Sigmoid colon (tissue), 7 donors: Measurements from ENCODE around the gene ZNF789. TPM values are rescaled to one million over a fixed set of nuclear protein-coding genes. Genes with fewer than 3 reads are reported as not detected.

Experiments used
- DNase-seq: peaks from one replicate; pipeline ENCODE4 v3.0.0-alpha.2; 2019
- H3K27ac ChIP-seq, 4 donors: fragments of 200-600 bp; sonication (generic); one replicate each; pipeline ENCODE4 v1.5.1; 2016 to 2019; ENCODE audit warnings: mild to moderate bottlenecking in 1 of 4
- H3K27me3 ChIP-seq, 3 donors: fragments of 200-600 bp; sonication (generic); one replicate each; pipeline ENCODE4 v1.5.1; 2019; ENCODE audit warnings: mild to moderate bottlenecking in 1 of 3
- H3K36me3 ChIP-seq, 4 donors: fragments of 200-600 bp; sonication (generic); one replicate each; pipeline ENCODE4 v1.5.1; 2016 to 2019
- H3K4me1 ChIP-seq, 4 donors: fragments of 200-600 bp; sonication (generic); one replicate each; pipeline ENCODE4 v1.5.1; 2017 to 2019
- H3K4me3 ChIP-seq, 4 donors: fragments of 200-600 bp; sonication (generic); one replicate each; pipeline ENCODE4 v1.5.1; 2017 to 2019; ENCODE audit warnings: mild to moderate bottlenecking in 2 of 4, moderate library complexity in 1 of 4
- H3K9me3 ChIP-seq, 4 donors: fragments of 200-600 bp in 3 of 4; sonication (generic) in 3 of 4; one replicate each; pipeline versions ENCODE4 v1.5.1 to v1.6.1; 2013 to 2019
- CTCF ChIP-seq, 4 experiments: fragments of 450-650 bp in 3 of 4; fragments of 200-600 bp in 1 of 4; IDR thresholded peaks; one replicate each; pipeline ENCODE4 v1.5.1; 2016 to 2019; ENCODE audit warnings: antibody characterized with exemption in 4 of 4, mild to moderate bottlenecking in 3 of 4, moderate library complexity in 2 of 4
- EP300 ChIP-seq, 4 donors: sonication (generic); formaldehyde crosslinking; IDR thresholded peaks; one replicate each; pipeline ENCODE4 v1.6.1; 2017; ENCODE audit warnings: antibody characterized with exemption in 4 of 4
- POLR2A ChIP-seq, 2 donors: fragments of 450-650 bp; IDR thresholded peaks; one replicate each; pipeline ENCODE4 v1.6.1; 2016; ENCODE audit warnings: antibody characterized with exemption in 2 of 2, mild to moderate bottlenecking in 2 of 2, moderate library complexity in 2 of 2
- POLR2AphosphoS5 ChIP-seq, 4 donors: sonication (generic); formaldehyde crosslinking; IDR thresholded peaks; one replicate each; pipeline ENCODE4 v1.6.1; 2017; ENCODE audit warnings: antibody characterized with exemption in 4 of 4
- WGBS, 2 donors: extraction: QIAGEN DNeasy Blood & Tissue Kit; methylation state at CpG; one replicate each; pipeline ENCODE4 v1.1.7; 2013; 5-methylcytosine and 5-hydroxymethylcytosine counted together
- intact Hi-C: fragments of 100-400 bp; cut with DNase I; formaldehyde crosslinking; loops from one replicate; pipeline ENCODE4 v1.15.1; 2023
- polyA plus RNA-seq, 3 donors: library from polyadenylated mRNA; stranded (reverse); fragments of 200-250 nt; gene quantifications; one replicate each; pipeline ENCODE4 v1.2.3, GENCODE V29; 2013
- total RNA-seq, 4 donors: library from RNA; depleted of rRNA; stranded (reverse); fragments of >200 nt; gene quantifications; one replicate each; pipeline ENCODE4 v1.1.0, GENCODE V29; 2016
- donor health status: healthy with polysubstance abuse.
- donor health status: Bipolar disorder and iron deficiency.
- donor health status: healthy.

The ZNF789 gene
- total and polyA plus RNA-seq, 7 donors = 3.7 to 17.4 (median 6.4) TPM

GRCh38 chr7:99504603-99505323, 32.1 kb downstream of the ZNF789 start, which contains the start of gene ZKSCAN5:
TSS of gene ZKSCAN5 (plus strand) at chr7:99504662. CDS start at chr7:99506045, 1,383 bp downstream.
- Histone ChIP-seq H3K36me3 (no peaks in the 10 kb centered on the region), H3K9me3 (no peaks in the 10 kb centered on the region), H3K27me3 (no peaks in the 10 kb centered on the region), H3K4me1 (peaks cover 0 to 45% (median 35%) of the 10 kb centered on the region in 4 donors), H3K27ac (peak within 1 kb of the TSS; percentile 84 to 95 (median 90)), H3K4me3 (peak within 1 kb of the TSS; percentile 59 to 81 (median 65))
- 0 to 1% methylated on average over 53 of the region's 53 CpGs for WGBS, 2 donors
- TF ChIP-seq POLR2A (IDR thresholded peaks at IDR 0.05) (peak; percentile 63 to 66), CTCF (IDR thresholded peaks at IDR 0.05) (no peak), POLR2AphosphoS5 (IDR thresholded peaks at IDR 0.05) (peak; percentile 63 to 93 (median 82)), EP300 (IDR thresholded peaks at IDR 0.05) (peak in 1 of 4 donors; percentile 31)
- intact Hi-C loops = loop anchor here (2.0 to 10.0 kb wide), 4 partner anchors 32 to 360 kb away; partner anchors contain the start of genes SMURF1, ZNF655, ZNF789 and ZSCAN25
- DNase-seq = peak; percentile 99

GRCh38 chr7:99505324-99505662, 32.6 kb downstream of the ZNF789 start:
- intact Hi-C loops = loop anchor here (2.0 to 10.0 kb wide), 3 partner anchors 32 to 360 kb away; partner anchors contain the start of genes SMURF1, ZNF655 and ZNF789
- 2% methylated on average over 11 of the region's 11 CpGs for WGBS, 2 donors

GRCh38 chr7:99514050-99514449, 41.4 kb downstream of the ZNF789 start:
- intact Hi-C loops = no loop called here
- DNase-seq = no peak
- Histone ChIP-seq H3K27me3 (no peaks in the 10 kb centered on the region), H3K9me3 (no peaks in the 10 kb centered on the region), H3K36me3 (peaks cover 4 to 78% (median 28%) of the 10 kb centered on the region in 4 donors), H3K4me1 (no peaks in the 10 kb centered on the region), H3K4me3 (no peak overlapping the region), H3K27ac (no peak overlapping the region)
- WGBS, 2 donors = 88 to 96% methylated on average over 1 of the region's 1 CpG
- TF ChIP-seq EP300 (IDR thresholded peaks at IDR 0.05) (no peak), CTCF (IDR thresholded peaks at IDR 0.05) (no peak), POLR2AphosphoS5 (IDR thresholded peaks at IDR 0.05) (no peak), POLR2A (IDR thresholded peaks at IDR 0.05) (no peak)

More at GRCh38 chr7:99505324-99505662, 32.6 kb downstream of the ZNF789 start:
- peaks cover 0 to 45% (median 35%) of the 10 kb centered on the region in 4 donors for H3K4me1 ChIP-seq
- no peaks in the 10 kb centered on the region for H3K36me3 ChIP-seq
- H3K9me3 ChIP-seq = no peaks in the 10 kb centered on the region
- peak overlapping the region; percentile 84 to 95 (median 90) for H3K27ac ChIP-seq
- H3K27me3 ChIP-seq = no peaks in the 10 kb centered on the region
- DNase-seq = no peak
- TF ChIP-seq EP300 (IDR thresholded peaks at IDR 0.05) (no peak), CTCF (IDR thresholded peaks at IDR 0.05) (no peak), POLR2AphosphoS5 (IDR thresholded peaks at IDR 0.05) (no peak), POLR2A (IDR thresholded peaks at IDR 0.05) (no peak)
- H3K4me3 ChIP-seq = peak overlapping the region; percentile 59 to 81 (median 65)

- no peak overlapping the region for H3K27ac ChIP-seq
- WGBS, 2 donors = 85 to 91% methylated on average over 3 of the region's 3 CpGs
- no peak overlapping the region for H3K4me3 ChIP-seq
- DNase-seq = no peak
- H3K27me3 ChIP-seq = no peaks in the 10 kb centered on the region
- H3K36me3 ChIP-seq = peaks cover 4 to 85% (median 16%) of the 10 kb centered on the region in 4 donors
- TF ChIP-seq EP300 (IDR thresholded peaks at IDR 0.05) = no peak
- no peak for TF ChIP-seq POLR2AphosphoS5 (IDR thresholded peaks at IDR 0.05)
- TF ChIP-seq POLR2A (IDR thresholded peaks at IDR 0.05) = no peak
- TF ChIP-seq CTCF (IDR thresholded peaks at IDR 0.05) = no peak
- no peaks in the 10 kb centered on the region for H3K9me3 ChIP-seq
- no peaks in the 10 kb centered on the region for H3K4me1 ChIP-seq
- intact Hi-C loops = no loop called here
These were observed 48.7 kb downstream of the ZNF789 start for GRCh38 chr7:99521399-99521798.
